Heart left ventricle (tissue), 16 donors: ENCODE results near the gene SLC39A12. TPM values are rescaled to one million over a fixed set of nuclear protein-coding genes. Genes with fewer than 3 reads are reported as not detected.

Experiments
- ATAC-seq, 4 donors: fragments of 200-7000 bp; cut with Tn5 transposase; one replicate each; pipeline ENCODE4 v1.9.1; 2020 to 2022; ENCODE audit warnings: moderate library complexity in 4 of 4, mild to moderate bottlenecking in 3 of 4, moderate number of reproducible peaks in 1 of 4
- DNase-seq, 5 donors: peaks; one replicate each; pipeline ENCODE4 v3.0.0-alpha.2; 2020
- H3K27ac ChIP-seq, 12 donors: fragments of 200-600 bp; sonication (generic) in 4 of 12; one replicate each; pipeline versions ENCODE4 v1.5.0 to v1.8.0; 2016 to 2022; ENCODE audit warnings: mild to moderate bottlenecking in 2 of 12
- H3K27me3 ChIP-seq, 9 donors: fragments of 200-600 bp; sonication (generic) in 2 of 9; one replicate each; pipeline versions ENCODE4 v1.5.1 to v1.8.0; 2016 to 2022; ENCODE audit warnings: mild to moderate bottlenecking in 3 of 9
- H3K36me3 ChIP-seq, 9 donors: fragments of 200-600 bp; sonication (generic) in 2 of 9; one replicate each; pipeline versions ENCODE4 v1.5.0 to v1.8.0; 2018 to 2022; ENCODE audit warnings: mild to moderate bottlenecking in 2 of 9
- H3K4me1 ChIP-seq, 12 donors: fragments of 200-600 bp; sonication (generic) in 4 of 12; one replicate each; pipeline versions ENCODE4 v1.5.0 to v1.8.0; 2016 to 2022; ENCODE audit warnings: mild to moderate bottlenecking in 3 of 12
- H3K4me3 ChIP-seq, 12 donors: fragments of 200-600 bp; sonication (generic) in 4 of 12; one replicate each; pipeline versions ENCODE4 v1.5.0 to v1.8.0; 2017 to 2022; ENCODE audit warnings: mild to moderate bottlenecking in 9 of 12, moderate library complexity in 4 of 12
- H3K9me3 ChIP-seq, 12 donors: fragments of 200-600 bp; sonication (generic) in 4 of 12; one replicate each; pipeline versions ENCODE4 v1.5.0 to v1.8.0; 2016 to 2022; ENCODE audit warnings: mild to moderate bottlenecking in 1 of 12
- POLR2A ChIP-seq, 2 donors: fragments of 450-650 bp; IDR thresholded peaks; one replicate each; pipeline ENCODE4 v1.6.1; 2017; ENCODE audit warnings: antibody characterized with exemption in 2 of 2, mild to moderate bottlenecking in 2 of 2, moderate library complexity in 2 of 2
- whole genome bisulfite sequencing, 4 donors: extraction: QIAGEN DNeasy Blood & Tissue Kit in 2 of 4; methylation state at CpG; one replicate each; pipeline versions ENCODE4 v1.1.5 to v1.1.7; 2013 to 2018; 5-methylcytosine and 5-hydroxymethylcytosine counted together
- intact Hi-C, 10 donors: fragments of 100-400 bp; cut with DNase I; formaldehyde crosslinking; loops; one replicate each; pipeline versions ENCODE4 v1.11.1 to v1.14.2; 2022
- polyA plus RNA-seq, 2 donors: library from polyadenylated mRNA; stranded (reverse); fragments of 200-250 nt; gene quantifications; one replicate each; pipeline ENCODE4 v1.2.3, GENCODE V29; 2013
- total RNA-seq, 9 donors: library from RNA; depleted of rRNA in 2 of 9; stranded (reverse); fragments of >200 nt in 2 of 9; fragmentation: NEBNext Ultra II Directional in 3 of 9; extraction: Animal tissue kit (Norgen Biotek cat#: 25700) in 3 of 9; gene quantifications; one replicate each; pipeline versions ENCODE4 v1.1.0 to v1.2.4, GENCODE V29; 2016 to 2023
- TF ChIP-seq, protein P1 (sequence below), 12 donors: fragments of 200-600 bp; sonication (generic) in 4 of 12; IDR thresholded peaks; one replicate each; pipeline versions ENCODE4 v1.5.0 to v1.8.0; 2018 to 2022; ENCODE audit warnings: antibody characterized with exemption in 12 of 12, mild to moderate bottlenecking in 5 of 12
- donor health status: ischemic (EF 13 %, LVEDD 7.1; RV severe dilation, severe dysfunction).
- donor health status: healthy with polysubstance abuse.
- donor health status: DM: no; HTN: yes; CAD: no.
- donor health status: DM: no; HTN: no; CAD: no.
- donor health status: ischemic (EF 25% LVEDD 6.9; RV normal size, moderate dysfunction).
- donor health status: ischemic (EF 25% LVEDD 5.7; RV mildly dilated, moderate dysfunction).
- donor health status: healthy.
- donor health status: DM: yes; HTN: yes; CAD: no.
- donor health status: ischemic (EF 35%, LVEDD 5.7; RV mildly dilated, moderate dysfunction).
- donor health status: nonischemic (EF 11% LVEDD 7.7; RV severe dilation, severe dysfunction).
- donor health status: DM: yes; HTN: yes; CAD: no.
- donor health status: PGD.
- donor health status: ischemic (EF 29% LVEDD 5.4; RV normal size, mild dysfunction).
- donor health status: nonischemic (EF 23%, LVEDD 6.1; RV moderate dilation, normal function).

The SLC39A12 gene
- total and polyA plus RNA-seq, 11 donors, result 0.08 to 0.27 TPM; not detected in 9

DNA sequence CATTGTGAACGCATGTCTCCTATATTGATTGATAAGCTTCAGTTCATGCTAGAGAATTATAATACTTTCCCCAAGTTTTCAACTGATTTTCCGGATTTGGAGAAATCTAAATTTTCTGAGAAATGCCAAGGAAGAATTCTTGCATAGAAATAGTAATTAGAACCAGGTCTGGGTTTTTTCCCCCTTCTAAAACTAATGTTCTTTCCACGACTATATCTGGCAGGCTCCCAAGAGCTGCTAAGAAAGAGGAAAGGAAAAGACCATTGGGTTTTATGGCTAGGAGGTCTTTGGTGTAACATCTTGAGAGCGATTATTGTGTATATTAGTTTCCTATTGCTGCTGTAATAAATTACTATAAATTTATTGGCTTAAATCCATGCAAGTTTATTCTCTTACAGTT, 116.7 kb downstream of the SLC39A12 start:
- ATAC-seq (no peak), DNase-seq (no peak)
- TF ChIP-seq POLR2A (IDR thresholded peaks at IDR 0.05), result no peak
- TF ChIP-seq, protein P1, sequence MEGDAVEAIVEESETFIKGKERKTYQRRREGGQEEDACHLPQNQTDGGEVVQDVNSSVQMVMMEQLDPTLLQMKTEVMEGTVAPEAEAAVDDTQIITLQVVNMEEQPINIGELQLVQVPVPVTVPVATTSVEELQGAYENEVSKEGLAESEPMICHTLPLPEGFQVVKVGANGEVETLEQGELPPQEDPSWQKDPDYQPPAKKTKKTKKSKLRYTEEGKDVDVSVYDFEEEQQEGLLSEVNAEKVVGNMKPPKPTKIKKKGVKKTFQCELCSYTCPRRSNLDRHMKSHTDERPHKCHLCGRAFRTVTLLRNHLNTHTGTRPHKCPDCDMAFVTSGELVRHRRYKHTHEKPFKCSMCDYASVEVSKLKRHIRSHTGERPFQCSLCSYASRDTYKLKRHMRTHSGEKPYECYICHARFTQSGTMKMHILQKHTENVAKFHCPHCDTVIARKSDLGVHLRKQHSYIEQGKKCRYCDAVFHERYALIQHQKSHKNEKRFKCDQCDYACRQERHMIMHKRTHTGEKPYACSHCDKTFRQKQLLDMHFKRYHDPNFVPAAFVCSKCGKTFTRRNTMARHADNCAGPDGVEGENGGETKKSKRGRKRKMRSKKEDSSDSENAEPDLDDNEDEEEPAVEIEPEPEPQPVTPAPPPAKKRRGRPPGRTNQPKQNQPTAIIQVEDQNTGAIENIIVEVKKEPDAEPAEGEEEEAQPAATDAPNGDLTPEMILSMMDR (IDR thresholded peaks at IDR 0.05), result no peak
- no peak overlapping the region for H3K4me3 ChIP-seq
- H3K27me3 ChIP-seq, result no peaks in the 10 kb centered on the region
- WGBS, 4 donors, result 83 to 89% (median 85%) methylated on average over 4 of the region's 4 CpGs
- intact Hi-C loops, result no loop called here
- H3K9me3 ChIP-seq, result peaks cover 0 to 6% (median 0%) of the 10 kb centered on the region in 12 donors
- H3K36me3 ChIP-seq, result no peaks in the 10 kb centered on the region
- no peak overlapping the region for H3K27ac ChIP-seq
- H3K4me1 ChIP-seq, result peaks cover 0 to 5% (median 0%) of the 10 kb centered on the region in 12 donors

DNA sequence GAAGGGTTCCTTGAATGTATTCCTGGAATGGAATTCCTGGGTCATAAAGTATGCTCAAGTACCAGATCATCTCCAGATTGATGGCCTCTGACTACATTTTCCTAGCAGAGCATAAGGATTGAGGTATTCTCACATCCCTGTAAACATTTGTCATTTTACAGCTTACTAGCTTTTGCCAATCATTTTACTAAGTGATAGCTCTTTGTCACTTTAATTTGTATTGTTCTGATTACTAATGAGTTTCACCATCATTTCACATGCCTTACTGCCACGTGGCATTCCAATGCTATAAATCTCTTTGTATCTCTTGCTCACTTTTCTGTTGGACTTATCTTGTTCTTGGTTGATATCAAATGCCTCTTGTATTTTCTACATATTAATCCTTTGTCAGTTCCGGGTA, 119.9 kb downstream of the SLC39A12 start:
- DNase-seq (no peak), ATAC-seq (no peak)
- Histone ChIP-seq H3K4me3 (no peak overlapping the region), H3K27me3 (peaks cover 0 to 3% (median 0%) of the 10 kb centered on the region in 9 donors), H3K27ac (no peak overlapping the region), H3K9me3 (no peaks in the 10 kb centered on the region), H3K36me3 (no peaks in the 10 kb centered on the region), H3K4me1 (peaks cover 0 to 7% (median 0%) of the 10 kb centered on the region in 12 donors)
- WGBS, 4 donors, result 48 to 57% (median 54%) methylated on average over 2 of the region's 2 CpGs
- intact Hi-C loops, result no loop called here
- no peak for TF ChIP-seq POLR2A (IDR thresholded peaks at IDR 0.05)
- TF ChIP-seq, protein P1 (IDR thresholded peaks at IDR 0.05), result no peak

DNA sequence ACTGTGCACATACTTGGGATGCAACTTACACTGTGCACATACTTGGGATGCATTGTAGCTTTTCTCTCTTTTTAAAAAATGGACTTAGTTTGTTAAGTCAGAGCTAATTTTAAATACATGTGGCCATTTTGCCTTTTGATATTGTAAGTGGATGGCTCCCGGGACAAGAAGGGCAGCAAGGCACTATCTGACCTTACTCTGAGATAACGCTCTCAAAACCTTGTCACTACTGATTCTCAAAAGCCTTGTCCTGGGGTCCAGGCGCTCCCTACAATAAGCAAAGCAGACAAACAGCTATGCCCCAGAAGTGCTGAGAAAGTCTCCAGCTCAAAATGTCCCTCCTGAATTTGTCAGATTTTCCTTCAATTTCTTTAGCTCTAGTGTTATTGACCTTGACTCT, 121.6 kb downstream of the SLC39A12 start:
- DNase-seq, result no peak
- H3K27me3 ChIP-seq, result peaks cover 0 to 3% (median 0%) of the 10 kb centered on the region in 9 donors
- H3K4me1 ChIP-seq, result peaks cover 0 to 7% (median 0%) of the 10 kb centered on the region in 12 donors
- no peak for TF ChIP-seq POLR2A (IDR thresholded peaks at IDR 0.05)
- TF ChIP-seq, protein P1 (IDR thresholded peaks at IDR 0.05), result no peak
- 42 to 63% (median 48%) methylated on average over 3 of the region's 3 CpGs for WGBS, 4 donors
- H3K4me3 ChIP-seq, result no peak overlapping the region
- H3K9me3 ChIP-seq, result no peaks in the 10 kb centered on the region
- H3K27ac ChIP-seq, result no peak overlapping the region
- intact Hi-C loops, result no loop called here
- H3K36me3 ChIP-seq, result no peaks in the 10 kb centered on the region
- no peak for ATAC-seq

DNA sequence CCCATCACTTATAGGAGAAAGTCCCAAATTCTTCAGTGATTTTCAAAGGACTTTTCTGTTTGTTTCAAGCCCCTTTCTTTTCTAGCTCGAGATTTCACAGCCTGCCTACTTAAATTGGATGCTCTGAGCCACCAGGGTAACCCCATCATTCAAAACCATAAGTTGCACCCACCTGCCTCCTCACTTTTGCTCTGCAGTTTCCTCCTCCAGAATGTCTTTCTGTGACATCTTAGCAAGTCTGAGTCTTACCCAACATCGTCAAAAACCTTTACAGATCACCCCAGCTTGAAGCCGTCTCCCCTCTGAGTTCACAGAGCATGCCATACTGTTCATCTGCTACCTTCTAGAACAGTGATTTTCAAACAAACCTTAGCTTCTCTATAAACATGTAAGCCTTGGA, 124.2 kb downstream of the SLC39A12 start:
- intact Hi-C loops, result no loop called here
- H3K27me3 ChIP-seq, result peaks cover 0 to 3% (median 0%) of the 10 kb centered on the region in 9 donors
- no peaks in the 10 kb centered on the region for H3K9me3 ChIP-seq
- no peak for DNase-seq
- peaks cover 0 to 17% (median 2%) of the 10 kb centered on the region in 12 donors for H3K4me1 ChIP-seq
- TF ChIP-seq POLR2A (IDR thresholded peaks at IDR 0.05), result no peak
- TF ChIP-seq, protein P1 (IDR thresholded peaks at IDR 0.05), result no peak
- ATAC-seq, result no peak
- H3K4me3 ChIP-seq, result no peak overlapping the region
- H3K36me3 ChIP-seq, result no peaks in the 10 kb centered on the region
- WGBS, 4 donors, result 76 to 79% (median 78%) methylated on average over 3 of the region's 3 CpGs
- no peak overlapping the region for H3K27ac ChIP-seq
